Spleen (tissue), 11 donors: Measurements from ENCODE around the gene TSHZ2. TPM values are rescaled to one million over a fixed set of nuclear protein-coding genes. Genes with fewer than 3 reads are reported as not detected.
A peak's percentile ranks its signal among the peaks of the same experiment; 100 is the strongest.

ENCODE experiments used
- DNase-seq: peaks from one replicate; pipeline ENCODE4 v3.0.0-alpha.2; 2020
- H3K27ac ChIP-seq, 8 donors: fragments of 200-600 bp; sonication (generic) in 7 of 8; 1 replicate in 4 of 8; 2 replicates in 4 of 8; pipeline versions ENCODE4 v1.5.0 to v1.8.0; 2016 to 2021; ENCODE audit warnings: inconsistent platforms in 4 of 8, mild to moderate bottlenecking in 4 of 8, moderate library complexity in 1 of 8
- H3K27me3 ChIP-seq, 7 donors: fragments of 200-600 bp; sonication (generic) in 6 of 7; replicated peaks in 1 of 7; 1 replicate in 4 of 7; 2 replicates in 3 of 7; pipeline versions ENCODE4 v1.5.0 to v1.8.0; 2016 to 2021; ENCODE audit warnings: inconsistent platforms in 3 of 7, mild to moderate bottlenecking in 1 of 7
- H3K36me3 ChIP-seq, 6 donors: fragments of 200-600 bp; sonication (generic) in 5 of 6; 1 replicate in 4 of 6; 2 replicates in 2 of 6; pipeline versions ENCODE4 v1.5.0 to v1.8.0; 2016 to 2021; ENCODE audit warnings: inconsistent platforms in 2 of 6
- H3K4me1 ChIP-seq, 6 donors: fragments of 200-600 bp; sonication (generic) in 5 of 6; 1 replicate in 3 of 6; 2 replicates in 3 of 6; pipeline versions ENCODE4 v1.5.0 to v1.8.0; 2016 to 2021; ENCODE audit warnings: inconsistent platforms in 3 of 6
- H3K4me3 ChIP-seq, 8 donors: fragments of 200-600 bp; sonication (generic) in 7 of 8; 1 replicate in 4 of 8; 2 replicates in 4 of 8; pipeline versions ENCODE4 v1.5.0 to v1.8.0; 2016 to 2021; ENCODE audit warnings: inconsistent platforms in 4 of 8, mild to moderate bottlenecking in 4 of 8, moderate library complexity in 2 of 8
- H3K9me3 ChIP-seq, 8 donors: fragments of 200-600 bp; sonication (generic) in 7 of 8; 1 replicate in 4 of 8; 2 replicates in 4 of 8; pipeline versions ENCODE4 v1.5.0 to v1.8.0; 2016 to 2021; ENCODE audit warnings: inconsistent platforms in 4 of 8
- POLR2A ChIP-seq, 3 donors: fragments of 450-650 bp; IDR thresholded peaks; one replicate each; pipeline ENCODE4 v1.5.1; 2017; ENCODE audit warnings: antibody characterized with exemption in 3 of 3, mild to moderate bottlenecking in 1 of 3
- POLR2AphosphoS5 ChIP-seq, 3 donors: sonication (generic); formaldehyde crosslinking; IDR thresholded peaks; one replicate each; pipeline ENCODE4 v1.5.1; 2017; ENCODE audit warnings: antibody characterized with exemption in 3 of 3
- WGBS, 5 donors: extraction: QIAGEN DNeasy Blood & Tissue Kit in 3 of 5; methylation state at CpG; one replicate each; pipeline versions ENCODE4 v1.1.5 to v1.1.7; 2013 to 2018; 5-methylcytosine and 5-hydroxymethylcytosine counted together
- intact Hi-C: fragments of 100-400 bp; cut with DNase I; formaldehyde crosslinking; loops from one replicate; pipeline ENCODE4 v1.15.0; 2023; ENCODE audit warnings: low total_unique reads
- polyA plus RNA-seq, 3 donors: library from polyadenylated mRNA; stranded (reverse); fragments of 200-250 nt; gene quantifications; one replicate each; pipeline ENCODE4 v1.2.1, GENCODE V29; 2013
- total RNA-seq, 7 donors: library from RNA; depleted of rRNA in 3 of 7; stranded (reverse); fragments of >200 nt in 3 of 7; fragmentation: NEBNext Ultra II Directional in 4 of 7; extraction: Animal tissue kit (Norgen Biotek cat#: 25700) in 4 of 7; gene quantifications; one replicate each; pipeline versions ENCODE4 v1.1.0 to v1.2.1, GENCODE V29; 2016 to 2021
- TF ChIP-seq, protein P1 (sequence below), 11 experiments: fragments of 200-600 bp in 7 of 11; fragments of 450-650 bp in 4 of 11; sonication (generic) in 4 of 11; IDR thresholded peaks in 8 of 11; conservative IDR thresholded peaks in 3 of 11; 1 replicate in 7 of 11; 2 replicates in 4 of 11; pipeline versions ENCODE4 v1.4.0 to v1.8.0; 2016 to 2021; ENCODE audit warnings: antibody characterized with exemption in 11 of 11, inconsistent platforms in 4 of 11, mild to moderate bottlenecking in 1 of 11
- donor health status: healthy with polysubstance abuse.
- donor health status: DM: no; HTN: no; CAD: no; lungs with moderate emphysema.
- donor health status: DM: no; HTN: no; CAD: no.
- donor health status: Bipolar disorder and iron deficiency.
- donor health status: healthy.
- donor health status: DM: no; HTN: no; CAD: no.
- donor health status: DM: yes; HTN: yes; CAD: no.

The TSHZ2 gene
- total and polyA plus RNA-seq, 10 donors: 0.86 to 19.2 (median 15.7) TPM

DNA sequence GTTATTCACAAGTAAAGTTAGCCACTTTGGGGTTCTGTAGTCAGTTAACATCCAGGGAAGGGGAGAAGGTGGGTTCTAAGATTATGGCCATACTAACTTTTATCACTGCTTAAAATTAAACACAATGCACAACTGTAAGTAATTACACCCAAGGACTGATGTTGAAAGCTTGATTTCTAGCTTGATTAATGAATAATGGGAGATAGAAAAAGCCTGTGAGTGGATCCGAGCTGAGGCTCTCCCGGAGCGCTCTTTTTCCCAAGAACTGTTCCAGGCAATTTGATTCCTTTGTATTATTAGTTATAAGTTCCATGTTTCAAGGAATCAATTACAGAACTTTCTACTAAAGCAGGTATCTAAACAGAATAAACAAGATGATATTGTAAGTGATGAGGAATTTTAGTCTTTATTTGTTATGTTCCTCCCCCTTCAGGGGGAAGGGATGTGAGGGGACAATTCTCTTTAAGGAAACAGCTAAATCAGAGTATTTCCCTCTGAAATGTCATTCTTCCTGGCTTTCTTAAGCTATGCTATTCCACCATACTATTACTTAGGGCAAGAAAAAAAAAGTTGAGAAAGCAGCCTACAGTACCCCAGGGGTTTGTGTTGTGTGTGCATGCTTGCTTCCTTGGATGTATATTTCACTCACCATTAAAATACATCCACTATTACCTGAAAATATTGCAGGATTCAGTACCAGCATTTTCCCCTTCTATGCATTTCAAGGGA lies 3.8 kb downstream of the TSHZ2 start:
- TF ChIP-seq POLR2A (IDR thresholded peaks at IDR 0.05) (no peak), POLR2AphosphoS5 (IDR thresholded peaks at IDR 0.05) (no peak)
- TF ChIP-seq, protein P1, sequence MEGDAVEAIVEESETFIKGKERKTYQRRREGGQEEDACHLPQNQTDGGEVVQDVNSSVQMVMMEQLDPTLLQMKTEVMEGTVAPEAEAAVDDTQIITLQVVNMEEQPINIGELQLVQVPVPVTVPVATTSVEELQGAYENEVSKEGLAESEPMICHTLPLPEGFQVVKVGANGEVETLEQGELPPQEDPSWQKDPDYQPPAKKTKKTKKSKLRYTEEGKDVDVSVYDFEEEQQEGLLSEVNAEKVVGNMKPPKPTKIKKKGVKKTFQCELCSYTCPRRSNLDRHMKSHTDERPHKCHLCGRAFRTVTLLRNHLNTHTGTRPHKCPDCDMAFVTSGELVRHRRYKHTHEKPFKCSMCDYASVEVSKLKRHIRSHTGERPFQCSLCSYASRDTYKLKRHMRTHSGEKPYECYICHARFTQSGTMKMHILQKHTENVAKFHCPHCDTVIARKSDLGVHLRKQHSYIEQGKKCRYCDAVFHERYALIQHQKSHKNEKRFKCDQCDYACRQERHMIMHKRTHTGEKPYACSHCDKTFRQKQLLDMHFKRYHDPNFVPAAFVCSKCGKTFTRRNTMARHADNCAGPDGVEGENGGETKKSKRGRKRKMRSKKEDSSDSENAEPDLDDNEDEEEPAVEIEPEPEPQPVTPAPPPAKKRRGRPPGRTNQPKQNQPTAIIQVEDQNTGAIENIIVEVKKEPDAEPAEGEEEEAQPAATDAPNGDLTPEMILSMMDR (IDR thresholded peaks at IDR 0.05 in 8 of 11, conservative IDR thresholded peaks at IDR 0.05 in 3 of 11): no peak
- 70 to 85% (median 80%) methylated on average over 3 of the region's 3 CpGs for WGBS, 5 donors

DNA sequence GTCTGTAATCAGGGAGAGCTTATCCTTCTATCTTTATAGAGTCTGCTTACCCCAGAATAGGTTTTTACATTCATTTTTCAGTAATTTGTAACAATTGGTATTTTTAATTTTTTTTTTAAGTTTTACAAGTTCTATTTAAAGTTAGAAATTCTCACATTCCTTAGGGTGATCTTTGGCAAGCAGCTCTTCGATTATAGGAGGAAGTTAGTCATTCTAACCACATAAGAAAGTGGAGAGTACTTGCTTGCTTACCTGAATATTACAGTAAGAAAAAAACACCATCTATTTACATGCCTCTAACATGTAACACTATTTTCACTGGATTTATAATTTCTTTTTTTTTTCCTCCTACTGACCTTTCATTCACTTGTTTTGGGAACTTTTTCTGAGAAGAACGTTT lies 6.7 kb downstream of the TSHZ2 start:
- no peak for DNase-seq
- TF ChIP-seq, protein P1 (IDR thresholded peaks at IDR 0.05 in 8 of 11, conservative IDR thresholded peaks at IDR 0.05 in 3 of 11): no peak
- TF ChIP-seq POLR2AphosphoS5 (IDR thresholded peaks at IDR 0.05) (no peak), POLR2A (IDR thresholded peaks at IDR 0.05) (no peak)
- H3K4me1 ChIP-seq: peaks cover 0 to 5% (median 0%) of the 10 kb centered on the region in 6 donors
- no peaks in the 10 kb centered on the region for H3K36me3 ChIP-seq
- no peak overlapping the region for H3K4me3 ChIP-seq
- H3K9me3 ChIP-seq: no peaks in the 10 kb centered on the region
- 22 to 32% (median 23%) methylated on average over 2 of the region's 2 CpGs for WGBS, 5 donors
- peaks cover 0 to 31% (median 2%) of the 10 kb centered on the region in 7 donors for H3K27me3 ChIP-seq
- intact Hi-C loops: no loop called here
- peak overlapping the region in 1 of 8 donors; percentile 1 for H3K27ac ChIP-seq

More for the DNA sequence above, 3.8 kb downstream of the TSHZ2 start:
- intact Hi-C loops: no loop called here
- no peak for DNase-seq
- no peaks in the 10 kb centered on the region for H3K36me3 ChIP-seq
- peak overlapping the region in 5 of 8 donors; percentile 38 to 83 (median 76) for H3K27ac ChIP-seq
- H3K4me1 ChIP-seq: peaks cover 0 to 19% (median 3%) of the 10 kb centered on the region in 6 donors
- no peaks in the 10 kb centered on the region for H3K9me3 ChIP-seq
- H3K4me3 ChIP-seq: peak overlapping the region in 2 of 8 donors; percentile 39 to 68
- peaks cover 0 to 51% (median 21%) of the 10 kb centered on the region in 7 donors for H3K27me3 ChIP-seq

DNA sequence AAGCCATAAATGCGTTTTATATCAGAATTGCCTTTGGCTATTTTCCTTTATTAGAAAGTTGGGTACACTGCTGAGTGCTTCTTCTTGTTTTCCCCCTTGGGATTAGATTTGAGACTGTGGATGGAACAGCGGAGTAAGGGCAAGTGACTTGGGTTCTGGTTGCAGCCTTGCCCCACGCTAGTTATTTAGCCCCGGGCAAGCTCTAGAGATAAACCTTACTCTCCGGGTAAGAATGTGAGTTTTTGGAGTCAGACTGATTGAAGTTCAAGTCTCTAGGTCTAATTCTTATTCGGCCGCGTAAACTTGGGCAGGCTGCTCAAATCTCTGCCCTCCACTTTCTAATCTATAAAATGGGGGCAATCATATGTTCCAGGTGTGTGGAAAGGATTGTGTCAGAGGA lies 8.9 kb downstream of the TSHZ2 start:
- WGBS, 5 donors: 87 to 97% (median 93%) methylated on average over 8 of the region's 8 CpGs
- intact Hi-C loops: no loop called here
- Histone ChIP-seq H3K4me3 (no peak overlapping the region), H3K27ac (no peak overlapping the region), H3K9me3 (no peaks in the 10 kb centered on the region), H3K4me1 (peaks cover 0 to 11% (median 0%) of the 10 kb centered on the region in 6 donors), H3K36me3 (no peaks in the 10 kb centered on the region), H3K27me3 (peaks cover 0 to 22% (median 0%) of the 10 kb centered on the region in 7 donors)
- TF ChIP-seq POLR2AphosphoS5 (IDR thresholded peaks at IDR 0.05): no peak
- TF ChIP-seq POLR2A (IDR thresholded peaks at IDR 0.05): no peak
- TF ChIP-seq, protein P1 (IDR thresholded peaks at IDR 0.05 in 8 of 11, conservative IDR thresholded peaks at IDR 0.05 in 3 of 11): no peak
- DNase-seq: no peak

DNA sequence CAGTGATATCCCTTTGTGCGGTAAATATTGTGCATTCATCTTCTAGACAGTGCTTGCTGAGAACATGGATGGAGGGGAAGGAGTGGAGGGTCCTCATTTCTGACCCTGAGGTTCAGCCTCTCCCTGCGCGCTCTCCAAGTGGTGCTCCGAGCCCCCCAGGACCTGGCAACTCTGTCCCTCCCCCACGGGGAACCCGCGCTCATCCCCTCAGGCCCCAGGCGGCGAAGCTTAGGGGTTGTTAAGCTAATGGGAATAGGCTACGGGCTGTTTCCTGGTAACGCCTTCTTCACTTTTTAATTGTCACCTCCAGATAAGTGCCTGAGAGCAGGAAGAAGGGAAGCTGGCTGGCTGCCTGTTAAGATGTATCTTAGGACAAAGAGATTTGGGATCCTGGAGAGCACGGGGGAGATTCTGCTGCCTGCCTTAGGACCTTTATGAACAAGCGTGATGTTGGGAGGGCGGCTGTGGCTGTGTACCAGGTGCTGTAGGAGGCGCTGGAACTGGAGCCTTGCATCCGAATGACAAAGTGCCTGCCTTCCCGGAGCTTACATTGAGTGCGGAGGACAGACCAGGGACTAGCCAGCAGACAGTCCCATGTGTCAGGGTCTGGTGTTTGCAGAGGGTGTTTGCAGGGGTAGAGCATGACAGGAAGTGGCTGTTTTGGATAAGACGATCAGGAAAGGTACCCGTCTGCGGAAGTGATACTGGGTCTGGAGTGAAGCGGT lies 11.7 kb downstream of the TSHZ2 start:
- Histone ChIP-seq H3K27me3 (peaks cover 0 to 19% (median 0%) of the 10 kb centered on the region in 7 donors), H3K36me3 (no peaks in the 10 kb centered on the region), H3K4me3 (no peak overlapping the region), H3K4me1 (peaks cover 0 to 8% (median 0%) of the 10 kb centered on the region in 6 donors), H3K27ac (no peak overlapping the region), H3K9me3 (no peaks in the 10 kb centered on the region)
- intact Hi-C loops: no loop called here
- WGBS, 5 donors: 42 to 67% (median 52%) methylated on average over 19 to 22 of the region's 22 CpGs
- no peak for TF ChIP-seq POLR2AphosphoS5 (IDR thresholded peaks at IDR 0.05)
- TF ChIP-seq POLR2A (IDR thresholded peaks at IDR 0.05): no peak
- TF ChIP-seq, protein P1 (IDR thresholded peaks at IDR 0.05 in 8 of 11, conservative IDR thresholded peaks at IDR 0.05 in 3 of 11): no peak
- no peak for DNase-seq
